GM12873 (cell line): ENCODE results near the gene CETP.

Experiments
- TF ChIP-seq, protein P1 (sequence below): IDR thresholded peaks from 2 replicates; pipeline ENCODE4 v1.5.1; 2012; ENCODE audit warnings: low read depth, mild to moderate bottlenecking, moderate library complexity, low read length, control low read depth; ENCODE audit not compliant: insufficient read depth; ENCODE audit errors: missing control alignments

CETP gene

DNA sequence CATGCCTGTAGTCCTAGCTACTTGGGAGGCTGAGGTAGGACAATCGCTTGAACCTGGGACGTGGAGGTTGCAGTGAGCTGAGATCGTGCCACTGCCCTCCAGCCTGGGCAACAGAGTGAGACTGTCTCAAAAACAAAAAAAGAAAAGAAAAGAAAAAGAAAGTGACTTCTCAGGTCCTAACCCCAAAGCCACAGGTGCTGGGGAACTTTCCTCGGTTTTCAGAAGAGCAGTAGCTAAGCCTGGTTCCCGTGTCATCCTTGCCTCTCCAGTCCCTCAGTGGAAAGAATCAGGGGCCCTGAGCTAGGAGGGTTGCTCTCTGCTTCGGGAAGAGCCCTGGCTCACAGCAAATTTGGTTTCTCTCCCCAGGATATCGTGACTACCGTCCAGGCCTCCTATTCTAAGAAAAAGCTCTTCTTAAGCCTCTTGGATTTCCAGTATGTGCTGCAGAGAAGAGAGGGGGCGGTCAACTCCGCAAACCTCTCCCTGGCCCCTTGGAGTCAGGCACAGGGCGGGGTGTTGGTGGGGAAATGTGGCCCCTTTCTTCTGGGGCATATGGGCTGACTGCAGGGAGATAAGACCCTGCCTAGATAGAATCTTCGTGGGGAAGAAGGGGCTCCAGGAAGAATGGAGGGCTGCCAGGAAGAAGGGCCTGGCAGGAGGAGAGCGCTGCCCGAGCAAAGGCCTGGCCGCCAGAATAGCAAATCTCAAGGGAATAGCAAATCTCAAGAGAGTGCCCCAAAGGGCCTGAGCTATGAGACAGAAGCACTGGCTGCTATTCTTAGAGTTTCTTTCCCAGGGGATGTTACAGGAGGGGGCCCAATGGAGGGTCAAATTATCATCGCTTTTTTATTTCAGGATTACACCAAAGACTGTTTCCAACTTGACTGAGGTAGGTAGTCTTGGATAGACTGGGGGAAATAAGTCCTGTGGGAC lies 19.3 kb downstream of the CETP start:
- TF ChIP-seq, protein P1, sequence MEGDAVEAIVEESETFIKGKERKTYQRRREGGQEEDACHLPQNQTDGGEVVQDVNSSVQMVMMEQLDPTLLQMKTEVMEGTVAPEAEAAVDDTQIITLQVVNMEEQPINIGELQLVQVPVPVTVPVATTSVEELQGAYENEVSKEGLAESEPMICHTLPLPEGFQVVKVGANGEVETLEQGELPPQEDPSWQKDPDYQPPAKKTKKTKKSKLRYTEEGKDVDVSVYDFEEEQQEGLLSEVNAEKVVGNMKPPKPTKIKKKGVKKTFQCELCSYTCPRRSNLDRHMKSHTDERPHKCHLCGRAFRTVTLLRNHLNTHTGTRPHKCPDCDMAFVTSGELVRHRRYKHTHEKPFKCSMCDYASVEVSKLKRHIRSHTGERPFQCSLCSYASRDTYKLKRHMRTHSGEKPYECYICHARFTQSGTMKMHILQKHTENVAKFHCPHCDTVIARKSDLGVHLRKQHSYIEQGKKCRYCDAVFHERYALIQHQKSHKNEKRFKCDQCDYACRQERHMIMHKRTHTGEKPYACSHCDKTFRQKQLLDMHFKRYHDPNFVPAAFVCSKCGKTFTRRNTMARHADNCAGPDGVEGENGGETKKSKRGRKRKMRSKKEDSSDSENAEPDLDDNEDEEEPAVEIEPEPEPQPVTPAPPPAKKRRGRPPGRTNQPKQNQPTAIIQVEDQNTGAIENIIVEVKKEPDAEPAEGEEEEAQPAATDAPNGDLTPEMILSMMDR, result no peak

DNA sequence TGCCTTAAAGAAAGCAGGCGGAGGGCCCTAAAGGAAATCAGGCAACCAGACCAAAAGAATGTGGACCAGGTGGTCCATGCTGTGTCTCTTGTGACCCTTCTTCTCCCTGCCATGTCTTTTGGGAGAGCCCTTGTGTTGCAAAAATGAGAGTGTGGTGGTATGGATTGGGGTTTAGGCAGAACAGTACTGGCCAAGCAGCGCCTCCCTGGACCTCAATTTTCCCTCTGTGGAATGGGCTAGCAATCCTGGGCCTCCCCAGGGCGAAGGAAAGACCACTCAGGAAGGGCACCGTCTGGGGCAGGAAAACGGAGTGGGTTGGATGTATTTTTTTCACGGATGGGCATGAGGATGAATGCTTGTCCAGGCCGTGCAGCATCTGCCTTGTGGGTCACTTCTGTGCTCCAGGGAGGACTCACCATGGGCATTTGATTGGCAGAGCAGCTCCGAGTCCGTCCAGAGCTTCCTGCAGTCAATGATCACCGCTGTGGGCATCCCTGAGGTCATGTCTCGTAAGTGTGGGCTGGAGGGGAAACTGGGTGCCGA lies 20.1 kb downstream of the CETP start:
- TF ChIP-seq, protein P1, result no peak

DNA sequence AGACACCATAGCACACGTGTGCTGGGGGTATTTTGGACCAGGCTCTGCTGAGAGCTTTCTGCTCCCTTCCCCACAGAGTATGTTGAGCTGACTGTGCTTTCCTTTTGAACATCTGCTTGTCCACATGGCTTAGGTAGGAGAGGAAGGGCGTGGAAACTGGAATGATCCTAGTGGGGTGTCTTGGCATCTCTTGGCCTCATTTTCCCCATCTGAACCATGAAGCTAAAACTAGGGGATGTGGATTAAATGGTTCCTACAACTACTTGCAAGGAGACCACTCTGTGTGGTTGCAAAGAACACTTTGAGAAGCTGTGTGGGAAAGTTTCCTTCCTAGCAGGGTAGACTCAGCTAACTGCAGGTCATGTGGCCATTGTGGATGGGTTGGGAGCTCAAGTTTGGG lies 20.9 kb downstream of the CETP start:
- TF ChIP-seq, protein P1, result no peak

DNA sequence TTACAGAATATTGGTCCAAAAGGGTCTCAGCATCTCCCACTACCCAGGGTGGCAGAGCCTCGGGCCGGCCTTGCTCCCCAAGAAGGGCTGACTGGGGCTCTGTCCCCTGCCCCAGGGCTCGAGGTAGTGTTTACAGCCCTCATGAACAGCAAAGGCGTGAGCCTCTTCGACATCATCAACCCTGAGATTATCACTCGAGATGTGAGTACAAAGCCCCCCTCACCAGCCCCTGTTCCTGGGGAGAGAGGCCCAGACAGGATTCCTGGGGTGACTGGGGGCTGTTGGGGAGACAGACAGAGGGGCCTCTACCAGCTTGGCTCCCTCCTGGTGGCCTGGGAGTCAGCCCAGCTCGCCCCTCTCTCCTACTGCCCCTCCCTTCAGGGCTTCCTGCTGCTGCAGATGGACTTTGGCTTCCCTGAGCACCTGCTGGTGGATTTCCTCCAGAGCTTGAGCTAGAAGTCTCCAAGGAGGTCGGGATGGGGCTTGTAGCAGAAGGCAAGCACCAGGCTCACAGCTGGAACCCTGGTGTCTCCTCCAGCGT lies 21.5 kb downstream of the CETP start:
- TF ChIP-seq, protein P1, result no peak

DNA sequence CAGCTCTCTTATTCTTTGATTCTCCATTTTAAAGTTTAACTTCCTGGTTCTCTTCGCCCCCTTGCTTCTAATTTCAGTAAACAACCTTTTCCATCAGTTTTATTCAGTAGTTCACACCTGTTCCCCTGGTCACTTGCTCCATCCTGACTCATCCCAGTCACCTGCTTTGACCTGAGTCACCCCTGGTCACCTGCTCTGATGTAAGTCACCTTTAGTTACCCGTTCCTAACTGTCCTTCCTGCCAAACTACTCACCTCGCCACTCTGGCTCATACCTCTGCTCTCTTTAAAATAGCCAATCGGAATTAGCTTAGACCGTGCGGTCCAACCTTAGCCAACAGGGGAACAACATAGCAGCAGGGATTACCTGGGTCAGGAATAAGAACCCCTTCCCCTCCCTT lies 22.9 kb downstream of the CETP start:
- TF ChIP-seq, protein P1, result no peak

DNA sequence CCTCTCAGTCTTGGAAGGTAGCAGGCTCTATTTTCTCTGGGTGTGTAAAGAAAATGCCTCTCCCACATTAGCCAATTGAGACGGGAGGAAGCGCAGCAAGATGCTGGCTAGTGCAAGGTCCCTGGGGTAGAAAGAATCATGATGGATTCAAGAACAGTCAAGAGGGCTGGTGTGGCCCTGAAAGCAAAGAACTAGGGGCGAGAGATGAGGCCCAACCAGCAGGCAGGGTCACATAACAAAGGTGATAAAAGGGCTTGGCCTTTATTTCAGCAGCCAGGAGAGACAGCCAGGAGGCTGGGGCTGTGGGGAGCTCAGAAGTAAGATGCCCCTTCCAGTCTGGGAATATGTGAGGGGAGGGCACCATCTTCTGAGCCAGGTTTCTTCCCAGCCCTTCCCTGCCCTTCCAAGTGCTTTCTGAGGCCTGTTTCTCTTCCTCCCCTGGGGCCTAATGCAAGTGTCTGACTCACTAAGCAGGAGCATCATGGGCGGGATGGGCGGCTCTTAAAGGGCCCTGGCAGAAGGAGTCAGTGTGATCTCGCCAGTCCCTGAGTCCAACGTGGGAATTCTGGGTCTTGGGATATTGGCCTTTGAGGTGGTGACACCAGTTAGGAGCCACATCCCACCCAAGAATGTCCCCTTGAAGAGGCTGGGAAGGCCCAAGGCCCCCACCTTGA lies 23.7 kb downstream of the CETP start:
- TF ChIP-seq, protein P1, result no peak

DNA sequence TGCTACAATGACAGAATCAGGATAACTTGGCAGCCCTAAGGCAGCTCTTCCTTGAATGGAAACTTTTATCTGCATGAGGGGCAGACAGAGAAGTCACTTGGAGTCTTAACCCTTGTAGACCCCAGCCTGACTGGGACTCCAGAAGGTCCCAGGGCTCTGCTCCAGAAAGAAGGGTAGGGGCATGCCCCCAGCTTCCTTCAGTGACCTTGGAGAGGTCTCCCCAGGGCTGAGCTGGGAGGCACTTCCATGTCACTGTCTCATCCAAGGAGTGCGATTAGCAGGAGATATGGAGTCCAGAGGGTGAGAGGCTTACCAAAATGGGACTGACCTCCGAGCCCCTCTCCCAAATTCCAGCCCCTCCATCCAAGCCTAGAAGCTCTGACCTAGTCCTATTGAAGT lies 24.2 kb downstream of the CETP start:
- TF ChIP-seq, protein P1, result no peak
